ENCODE measurements around the gene MXD3.

DNA sequence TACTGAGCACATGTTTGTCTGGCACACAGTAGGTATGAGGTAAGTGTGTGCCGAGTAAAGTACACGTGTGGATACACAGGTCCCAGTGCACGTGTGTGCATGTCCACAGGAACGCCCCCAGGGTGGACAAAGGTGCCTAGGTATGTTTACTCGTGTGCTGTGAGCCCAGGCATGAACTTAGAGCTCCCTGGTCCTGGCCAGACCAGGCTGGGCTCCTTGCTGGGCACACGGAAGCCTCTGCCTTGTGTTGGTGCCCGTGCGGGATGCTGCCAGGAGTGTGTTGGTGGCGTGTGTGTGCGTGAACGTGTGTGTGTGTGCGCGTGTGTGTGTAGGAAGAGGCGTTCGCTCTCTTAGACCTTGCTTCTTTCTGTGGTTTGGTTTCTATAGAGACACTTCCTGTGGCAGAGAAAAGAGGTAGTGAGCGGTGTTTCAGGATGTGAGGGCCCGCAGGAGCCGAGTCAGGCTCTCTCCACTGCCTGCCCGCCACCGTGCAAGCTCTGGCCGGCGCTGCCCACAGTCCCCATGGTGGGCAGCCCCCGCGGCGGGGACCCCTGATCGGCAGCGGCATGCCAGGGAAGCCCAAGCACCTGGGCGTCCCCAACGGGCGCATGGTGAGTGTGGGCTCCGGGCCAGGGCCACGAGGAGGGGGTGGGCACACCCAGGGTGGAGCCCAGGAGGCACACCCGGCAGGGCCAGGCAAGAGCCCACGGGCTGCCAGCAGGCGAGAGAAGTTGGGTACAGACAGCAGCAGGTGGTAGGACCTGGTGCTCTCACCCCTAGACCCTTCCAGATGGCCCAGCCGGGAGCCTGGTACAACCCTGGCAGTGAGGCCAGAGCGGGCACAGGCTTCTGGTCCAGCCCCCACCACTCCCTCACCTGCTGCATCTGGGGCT lies 46.0 kb upstream of the MXD3 start, which contains the start of gene RGS14:
- TF ChIP-seq CTCF (IDR thresholded peaks at IDR 0.05) (no peak), POLR2A (IDR thresholded peaks at IDR 0.05) (no peak)

All from stomach (tissue), 4 donors.